NT2/D1 (cell line): Measurements from ENCODE around the gene ATMIN.

ENCODE experiments used
- DNase-seq: peaks from one replicate; pipeline ENCODE4 v3.0.0-alpha.2; 2011; ENCODE audit warnings: low read depth, low spot score
- H3K27me3 ChIP-seq: 2 replicates; pipeline ENCODE4 v1.6.0; 2011; ENCODE audit warnings: mild to moderate bottlenecking; ENCODE audit not compliant: insufficient read length, insufficient read depth
- H3K36me3 ChIP-seq: 2 replicates; pipeline ENCODE4 v1.6.1; 2011; ENCODE audit warnings: mild to moderate bottlenecking, low read length, mixed read lengths; ENCODE audit not compliant: insufficient read depth, insufficient read length
- H3K4me1 ChIP-seq: 2 replicates; pipeline ENCODE4 v1.5.1; 2011; ENCODE audit not compliant: insufficient read depth, insufficient read length
- H3K4me3 ChIP-seq: 2 replicates; pipeline ENCODE4 v1.5.1; 2011; ENCODE audit warnings: low read depth; ENCODE audit not compliant: insufficient read length
- H3K9ac ChIP-seq: 2 replicates; pipeline ENCODE4 v1.6.0; 2011; ENCODE audit warnings: low read depth; ENCODE audit not compliant: insufficient read length
- H3K9me3 ChIP-seq: 2 replicates; pipeline ENCODE4 v1.5.1; 2011; ENCODE audit warnings: mild to moderate bottlenecking, low read length; ENCODE audit not compliant: insufficient read depth
- SUZ12 ChIP-seq: IDR thresholded peaks from 2 replicates; pipeline ENCODE4 v1.6.1; 2011; ENCODE audit not compliant: insufficient read length, insufficient read depth; ENCODE audit errors: extremely low read depth
- YY1 ChIP-seq: IDR thresholded peaks from 2 replicates; pipeline ENCODE4 v1.6.1; 2011; ENCODE audit not compliant: insufficient read length, insufficient read depth
- ZNF274 ChIP-seq: IDR thresholded peaks from 2 replicates; pipeline ENCODE4 v1.6.1; 2011; ENCODE audit warnings: mild to moderate bottlenecking, low read depth, low read length

The ATMIN gene

GRCh38 chr16:81088836-81089235 lies 53.2 kb downstream of the ATMIN start:
- no peak for DNase-seq
- TF ChIP-seq ZNF274 (no peak), SUZ12 (no peak), YY1 (no peak)
- Histone ChIP-seq H3K9ac (no peak overlapping the region), H3K9me3 (no peaks in the 10 kb centered on the region), H3K4me1 (no peaks in the 10 kb centered on the region), H3K36me3 (peaks cover 57% of the 10 kb centered on the region), H3K4me3 (no peak overlapping the region), H3K27me3 (no peaks in the 10 kb centered on the region)

- H3K4me1 ChIP-seq, result peaks cover 2% of the 10 kb centered on the region
- peaks cover 20% of the 10 kb centered on the region for H3K36me3 ChIP-seq
- peak overlapping the region; percentile 54 for H3K9ac ChIP-seq
- peaks cover 7% of the 10 kb centered on the region for H3K9me3 ChIP-seq
- peak overlapping the region; percentile 21 for H3K4me3 ChIP-seq
- DNase-seq, result no peak
- TF ChIP-seq ZNF274 (no peak), YY1 (no peak), SUZ12 (no peak)
- H3K27me3 ChIP-seq, result no peaks in the 10 kb centered on the region
These were observed 59.2 kb downstream of the ATMIN start for GRCh38 chr16:81094771-81095251.

- Histone ChIP-seq H3K4me3 (peak overlapping the region; percentile 84), H3K9me3 (peaks cover 7% of the 10 kb centered on the region), H3K27me3 (no peaks in the 10 kb centered on the region), H3K36me3 (peaks cover 12% of the 10 kb centered on the region), H3K4me1 (peaks cover 2% of the 10 kb centered on the region), H3K9ac (peak overlapping the region; percentile 92)
- TF ChIP-seq SUZ12 (no peak), ZNF274 (no peak), YY1 (no peak)
- no peak for DNase-seq
These were observed 60.0 kb downstream of the ATMIN start for GRCh38 chr16:81095653-81095952.

- peak within 1 kb of the TSS; percentile 84 for H3K4me3 ChIP-seq
- peaks cover 7% of the 10 kb centered on the region for H3K36me3 ChIP-seq
- peaks cover 2% of the 10 kb centered on the region for H3K4me1 ChIP-seq
- peak; percentile 99 for DNase-seq
- TF ChIP-seq YY1, result no peak
- no peak for TF ChIP-seq SUZ12
- no peak for TF ChIP-seq ZNF274
- peaks cover 7% of the 10 kb centered on the region for H3K9me3 ChIP-seq
- peak within 1 kb of the TSS; percentile 92 for H3K9ac ChIP-seq
- no peaks in the 10 kb centered on the region for H3K27me3 ChIP-seq
These were observed 60.5 kb downstream of the ATMIN start, which contains the start of gene GCSH for GRCh38 chr16:81095953-81096714. GCSH (minus strand) TSS chr16:81096395; CDS start chr16:81096278, 117 bp downstream.

GRCh38 chr16:81096715-81097208 lies 61.1 kb downstream of the ATMIN start:
- DNase-seq, result no peak
- TF ChIP-seq YY1, result no peak
- peaks cover 7% of the 10 kb centered on the region for H3K9me3 ChIP-seq
- H3K4me1 ChIP-seq, result peaks cover 2% of the 10 kb centered on the region
- no peak overlapping the region for H3K4me3 ChIP-seq
- no peak overlapping the region for H3K9ac ChIP-seq
- peaks cover 3% of the 10 kb centered on the region for H3K36me3 ChIP-seq
- no peaks in the 10 kb centered on the region for H3K27me3 ChIP-seq
